Fibroblast of villous mesenchyme (primary cell): ENCODE results near the gene ABCG1. TPM values are rescaled to one million over a fixed set of nuclear protein-coding genes. Genes with fewer than 3 reads are reported as not detected.
A peak's percentile ranks its signal among the peaks of the same experiment; 100 is the strongest.

Source experiments
- DNase-seq: peaks from one replicate; pipeline ENCODE4 v3.0.0-alpha.2; 2010; ENCODE audit warnings: low read depth
- H3K4me3 ChIP-seq: 2 replicates; pipeline ENCODE4 v1.5.1; 2011; ENCODE audit warnings: low read depth, mild to moderate bottlenecking, low read length
- CTCF ChIP-seq: IDR thresholded peaks from 2 replicates; pipeline ENCODE4 v1.5.1; 2012; ENCODE audit warnings: low read depth, mild to moderate bottlenecking, low read length; ENCODE audit not compliant: insufficient read depth
- total RNA-seq: library from RNA; depleted of rRNA; stranded (reverse); fragments of >200 nt; gene quantifications from 2 replicates; pipeline ENCODE4 v1.2.3, GENCODE V29; 2012

ABCG1 gene
- total RNA-seq, 1 donor = 0.43 TPM

DNA sequence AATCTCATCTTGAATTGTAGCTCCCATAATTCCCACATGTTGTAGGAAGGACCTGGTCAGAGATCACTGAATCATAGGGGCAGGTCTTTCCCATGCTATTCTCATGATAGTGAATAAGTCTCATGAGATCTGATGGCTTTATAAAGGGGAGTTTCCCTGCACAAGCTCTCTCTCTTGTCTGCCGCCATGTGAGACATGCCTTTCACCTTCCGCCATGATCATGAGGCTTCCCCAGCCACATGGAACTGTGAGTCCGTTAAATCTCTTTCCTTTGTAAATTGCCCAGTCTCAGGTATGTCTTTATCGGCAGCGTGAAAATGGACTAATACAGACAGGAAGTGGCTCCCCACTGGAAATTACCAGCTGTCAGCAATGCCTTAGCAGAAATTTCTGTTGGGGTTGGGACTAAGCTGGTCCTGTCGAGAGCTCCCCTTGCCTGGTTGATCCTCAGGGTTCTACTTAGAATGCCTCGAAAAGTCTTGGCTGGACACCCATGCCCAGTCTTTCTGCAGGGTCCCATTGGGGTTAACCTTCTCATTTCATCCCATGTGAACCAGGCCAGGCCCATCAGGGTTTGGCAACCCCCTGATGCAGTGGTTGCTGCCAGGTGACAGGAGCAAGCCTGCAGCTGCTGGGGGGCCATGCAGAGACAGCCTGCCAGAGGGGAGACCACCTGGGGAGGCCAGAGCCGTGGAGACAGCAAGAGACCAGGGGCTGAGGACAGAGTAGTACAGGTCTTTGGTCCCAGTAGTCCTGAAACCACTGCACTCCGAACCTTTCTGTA is 2.8 kb upstream of the ABCG1 start:
- no peak overlapping the region for H3K4me3 ChIP-seq
- no peak for TF ChIP-seq CTCF
- no peak for DNase-seq

GRCh38 chr21:42216726-42217572 is 2.0 kb upstream of the ABCG1 start:
- no peak for TF ChIP-seq CTCF
- no peak for DNase-seq
- H3K4me3 ChIP-seq = no peak overlapping the region

- no peak for DNase-seq
- no peak for TF ChIP-seq CTCF
- H3K4me3 ChIP-seq = peak overlapping the region; percentile 29
Observed at GRCh38 chr21:42219606-42220137, 732 bp downstream of the ABCG1 start.

DNA sequence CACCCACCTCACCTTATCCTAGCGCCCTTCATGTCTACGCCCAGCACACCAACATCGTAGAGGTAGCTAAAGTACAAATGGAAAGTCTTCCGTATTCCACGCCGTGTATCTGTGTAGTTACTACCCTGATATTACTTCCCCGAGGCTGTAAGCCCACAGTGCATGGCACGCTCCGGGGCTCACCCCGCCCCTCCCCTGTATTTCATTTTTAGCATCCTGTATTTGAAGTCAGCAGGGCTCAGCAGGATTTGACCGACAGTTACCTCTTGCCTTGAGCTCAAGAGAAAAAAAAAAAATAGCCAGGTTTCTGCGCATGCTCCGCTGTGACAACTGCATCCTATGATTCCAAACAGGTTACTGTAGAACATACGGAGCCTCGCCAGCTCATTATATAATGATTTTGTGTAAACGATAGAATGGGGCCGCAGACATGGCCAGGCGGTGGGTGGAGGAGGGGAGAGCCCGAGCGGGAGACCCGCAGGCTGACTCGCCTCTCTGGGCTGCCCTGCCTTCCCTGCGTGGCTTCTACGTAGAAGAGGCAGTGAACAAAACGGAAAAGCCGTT is 1.3 kb downstream of the ABCG1 start:
- TF ChIP-seq CTCF = no peak
- H3K4me3 ChIP-seq = peak overlapping the region; percentile 29
- DNase-seq = peak; percentile 47

DNA sequence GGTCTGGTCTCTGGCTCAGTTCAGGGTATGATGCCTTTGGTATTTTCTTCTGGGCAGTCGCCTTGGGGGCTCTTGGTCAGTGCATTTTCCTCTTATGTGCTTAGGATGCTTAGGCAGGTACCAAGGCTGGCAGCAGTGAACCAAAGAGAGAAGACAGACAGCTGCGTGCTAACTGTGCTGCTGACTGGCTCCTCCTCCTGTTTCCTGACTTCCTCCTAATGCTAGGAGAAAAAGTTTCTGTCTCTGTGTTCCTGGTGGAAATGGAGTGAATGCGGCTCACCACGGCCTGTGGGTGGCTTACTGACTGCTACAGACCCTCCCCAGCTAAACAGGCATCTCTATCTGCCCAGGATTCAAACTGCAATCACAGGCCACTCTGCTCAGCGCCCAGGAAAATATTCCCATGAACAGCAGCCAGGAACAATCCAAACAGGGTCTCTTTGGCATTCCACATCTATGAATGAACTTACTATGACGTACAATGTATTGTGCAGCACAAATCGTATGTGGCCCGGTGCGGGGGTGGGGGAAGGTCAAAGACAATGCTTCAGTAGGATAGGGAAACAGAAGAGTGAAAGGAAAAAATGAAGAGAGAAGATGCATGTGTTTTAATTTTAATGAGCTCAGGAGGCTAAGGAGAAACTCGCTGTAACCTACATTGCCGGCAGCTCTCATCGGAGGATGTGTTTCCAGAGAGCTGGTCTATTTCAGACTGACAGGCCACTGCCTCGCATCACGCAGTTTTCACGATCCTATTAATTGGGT is 2.8 kb downstream of the ABCG1 start:
- no peak for DNase-seq
- H3K4me3 ChIP-seq = no peak overlapping the region
- no peak for TF ChIP-seq CTCF

- DNase-seq = no peak
- no peak overlapping the region for H3K4me3 ChIP-seq
- TF ChIP-seq CTCF = no peak
Observed at GRCh38 chr21:42222386-42222785, 3.4 kb downstream of the ABCG1 start.
